Erythroblast (primary cell): ENCODE data around the gene SPACA9.

Experiments used
- GATA1 ChIP-seq: IDR thresholded peaks from 2 replicates; pipeline ENCODE4 v1.6.1; 2011; ENCODE audit warnings: low read depth, mild to moderate bottlenecking, control low read depth, low read length, moderate library complexity
- POLR2A ChIP-seq: IDR thresholded peaks from 2 replicates; pipeline ENCODE4 v1.6.1; 2011; ENCODE audit warnings: mild to moderate bottlenecking, low read length

DNA sequence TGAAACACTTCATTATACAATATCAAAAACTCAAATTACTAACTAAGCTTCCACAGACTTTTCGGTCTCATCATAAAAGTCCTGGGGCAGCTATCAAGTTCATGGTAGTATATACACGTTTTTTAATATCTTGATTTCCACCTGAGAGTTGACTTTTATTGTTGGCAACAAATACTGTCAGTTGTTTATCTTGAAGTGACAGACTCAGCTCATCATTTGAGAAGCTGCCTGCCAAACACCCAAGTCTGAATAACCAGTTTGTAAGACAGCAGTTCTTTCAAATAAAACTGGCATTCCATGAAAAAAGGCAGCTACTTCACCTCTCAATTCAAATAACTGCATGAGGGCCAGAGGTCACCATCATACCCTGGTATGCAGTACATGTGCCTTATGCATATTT lies 30.6 kb downstream of the SPACA9 start:
- TF ChIP-seq POLR2A (no peak), GATA1 (no peak)
